ENCODE data around the gene NAA30. TPM values are rescaled to one million over a fixed set of nuclear protein-coding genes. Genes with fewer than 3 reads are reported as not detected.

The NAA30 gene
- total RNA-seq = 17.1 and 21.2 TPM in 2 replicates

DNA sequence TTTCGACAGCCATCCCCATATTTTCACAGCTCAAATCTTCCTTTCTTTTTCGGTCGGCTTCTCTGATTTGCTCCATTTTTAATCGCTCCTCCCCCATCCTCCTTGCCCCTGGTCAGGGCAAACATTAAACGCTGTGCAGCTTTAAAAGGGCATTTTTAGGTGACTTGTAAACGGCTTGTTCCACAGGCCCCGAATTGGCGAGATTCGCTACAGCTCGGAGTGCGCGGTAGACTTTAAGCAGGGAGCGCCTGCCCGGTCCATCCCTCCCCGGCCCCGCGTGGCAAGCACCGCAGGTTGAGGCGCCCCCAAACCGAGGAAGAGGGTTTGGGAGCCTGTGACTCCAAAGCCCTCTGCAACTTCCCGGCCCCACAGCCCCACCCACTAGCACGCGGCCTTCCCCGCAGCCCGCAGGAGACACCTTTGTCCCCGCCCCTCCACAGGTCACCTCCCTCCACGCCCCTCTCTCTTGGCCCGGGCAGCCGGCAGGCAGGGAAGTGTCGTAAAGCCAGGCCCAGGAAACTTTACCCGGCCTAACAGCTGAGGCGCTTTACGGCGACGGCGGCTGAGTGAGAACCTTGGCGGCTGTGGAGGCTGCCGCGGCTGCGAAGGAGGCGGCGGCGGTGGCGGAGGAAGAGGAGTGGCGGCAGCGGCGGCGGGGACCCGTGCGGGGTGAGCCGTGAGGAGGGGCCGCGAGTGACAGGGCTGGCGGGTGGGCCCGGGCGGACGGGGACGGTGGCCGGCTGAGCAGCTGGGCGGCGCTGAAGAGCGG is at the start of gene NAA30:
Gene NAA30, plus strand, starts transcription at position 550 of the 769 bp plus-strand sequence. CDS start 372 bp downstream, outside the sequence.

Other genes with a start within 250 kb of the NAA30 start
- 47.9 and 57.8 TPM in 2 replicates for gene EXOC5, start 121.7 kb upstream of the NAA30 start, total RNA-seq
- 20.7 and 24.0 TPM in 2 replicates for gene AP5M1, start 121.6 kb upstream of the NAA30 start, total RNA-seq
- gene CCDC198, start 103.3 kb downstream of the NAA30 start, total RNA-seq = not detected in 2 replicates